ENCODE data around the gene RAP1GAP.

RAP1GAP gene

GRCh38 chr1:21565285-21565684 lies 103.9 kb downstream of the RAP1GAP start:
- Histone ChIP-seq H3K36me3 (ENCODE audit: insufficient read depth, low read length) (no peaks in the 10 kb centered on the region), H3K27me3 (ENCODE audit: insufficient read depth, low read length) (peaks cover 22% of the 10 kb centered on the region; the same call in 1 of the 2 replicates), H3K27ac (ENCODE audit: low read depth, low read length, poor library complexity, severe bottlenecking) (no peak overlapping the region), H3F3A (ENCODE audit: insufficient read depth, low read length) (no peaks in the 10 kb centered on the region), H3K4me2 (ENCODE audit: low read length) (no peak overlapping the region), H3K9me2 (ENCODE audit: low read depth, low read length) (no peaks in the 10 kb centered on the region), H3K4me3 (ENCODE audit: low read depth, low read length, poor library complexity, severe bottlenecking) (no peak overlapping the region), H3K9me3 (ENCODE audit: low read length) (no peaks in the 10 kb centered on the region), H4K20me1 (ENCODE audit: insufficient read depth, low read length) (no peaks in the 10 kb centered on the region), H3K9ac (ENCODE audit: low read length) (no peak overlapping the region), H3K4me1 (ENCODE audit: insufficient read depth, low read length, severe bottlenecking) (no peaks in the 10 kb centered on the region), H3K79me2 (ENCODE audit: insufficient read depth, low read length) (no peaks in the 10 kb centered on the region), H2AFZ (ENCODE audit: low read length) (no peak overlapping the region)
- TF ChIP-seq, protein P1, sequence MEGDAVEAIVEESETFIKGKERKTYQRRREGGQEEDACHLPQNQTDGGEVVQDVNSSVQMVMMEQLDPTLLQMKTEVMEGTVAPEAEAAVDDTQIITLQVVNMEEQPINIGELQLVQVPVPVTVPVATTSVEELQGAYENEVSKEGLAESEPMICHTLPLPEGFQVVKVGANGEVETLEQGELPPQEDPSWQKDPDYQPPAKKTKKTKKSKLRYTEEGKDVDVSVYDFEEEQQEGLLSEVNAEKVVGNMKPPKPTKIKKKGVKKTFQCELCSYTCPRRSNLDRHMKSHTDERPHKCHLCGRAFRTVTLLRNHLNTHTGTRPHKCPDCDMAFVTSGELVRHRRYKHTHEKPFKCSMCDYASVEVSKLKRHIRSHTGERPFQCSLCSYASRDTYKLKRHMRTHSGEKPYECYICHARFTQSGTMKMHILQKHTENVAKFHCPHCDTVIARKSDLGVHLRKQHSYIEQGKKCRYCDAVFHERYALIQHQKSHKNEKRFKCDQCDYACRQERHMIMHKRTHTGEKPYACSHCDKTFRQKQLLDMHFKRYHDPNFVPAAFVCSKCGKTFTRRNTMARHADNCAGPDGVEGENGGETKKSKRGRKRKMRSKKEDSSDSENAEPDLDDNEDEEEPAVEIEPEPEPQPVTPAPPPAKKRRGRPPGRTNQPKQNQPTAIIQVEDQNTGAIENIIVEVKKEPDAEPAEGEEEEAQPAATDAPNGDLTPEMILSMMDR (IDR thresholded peaks at IDR 0.05; ENCODE audit: low read length) = no peak
- TF ChIP-seq EZH2 (IDR thresholded peaks at IDR 0.05; ENCODE audit: borderline replicate concordance, low read length) = no peak

DNA sequence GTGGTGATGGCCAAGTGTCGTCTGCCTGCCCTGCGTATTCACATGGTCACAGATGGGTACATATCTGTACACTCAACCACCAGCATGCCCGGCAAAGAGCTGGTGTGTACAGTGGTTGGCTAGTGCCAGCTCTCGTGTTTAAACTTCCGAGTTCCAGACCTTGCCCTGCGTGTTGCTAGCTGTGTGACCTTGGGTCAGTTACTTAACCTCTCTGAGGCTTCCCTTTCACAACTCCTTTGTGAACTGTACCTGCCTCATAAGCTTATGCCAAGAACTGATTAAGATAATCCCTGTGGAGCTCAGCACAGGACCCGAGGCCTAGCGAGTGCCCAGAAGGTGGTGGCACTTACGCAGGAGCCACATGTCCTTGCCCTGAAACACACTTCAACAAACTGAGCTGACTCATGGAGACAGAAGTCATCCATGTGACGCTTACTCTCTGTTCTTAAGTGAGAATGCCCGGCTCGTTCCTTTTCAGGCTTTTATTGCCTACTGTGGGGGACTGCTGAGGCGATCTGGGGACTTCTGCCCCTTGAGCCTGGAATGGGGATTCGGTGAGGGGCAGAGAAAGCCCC lies 104.5 kb downstream of the RAP1GAP start:
- H3K4me1 ChIP-seq (ENCODE audit: insufficient read depth, low read length, severe bottlenecking) = no peaks in the 10 kb centered on the region
- no peaks in the 10 kb centered on the region for H4K20me1 ChIP-seq (ENCODE audit: insufficient read depth, low read length)
- H2AFZ ChIP-seq (ENCODE audit: low read length) = no peak overlapping the region
- no peak overlapping the region for H3K27ac ChIP-seq (ENCODE audit: low read depth, low read length, poor library complexity, severe bottlenecking)
- H3K9me2 ChIP-seq (ENCODE audit: low read depth, low read length) = no peaks in the 10 kb centered on the region
- H3K4me2 ChIP-seq (ENCODE audit: low read length) = no peak overlapping the region
- H3F3A ChIP-seq (ENCODE audit: insufficient read depth, low read length) = no peaks in the 10 kb centered on the region
- H3K4me3 ChIP-seq (ENCODE audit: low read depth, low read length, poor library complexity, severe bottlenecking) = no peak overlapping the region
- TF ChIP-seq EZH2 (IDR thresholded peaks at IDR 0.05; ENCODE audit: borderline replicate concordance, low read length) = no peak
- TF ChIP-seq, protein P1 (IDR thresholded peaks at IDR 0.05; ENCODE audit: low read length) = no peak
- no peaks in the 10 kb centered on the region for H3K36me3 ChIP-seq (ENCODE audit: insufficient read depth, low read length)
- H3K9me3 ChIP-seq (ENCODE audit: low read length) = no peaks in the 10 kb centered on the region
- H3K27me3 ChIP-seq (ENCODE audit: insufficient read depth, low read length) = peaks cover 22% of the 10 kb centered on the region; the same call in 1 of the 2 replicates
- H3K79me2 ChIP-seq (ENCODE audit: insufficient read depth, low read length) = no peaks in the 10 kb centered on the region
- no peak overlapping the region for H3K9ac ChIP-seq (ENCODE audit: low read length)

DNA sequence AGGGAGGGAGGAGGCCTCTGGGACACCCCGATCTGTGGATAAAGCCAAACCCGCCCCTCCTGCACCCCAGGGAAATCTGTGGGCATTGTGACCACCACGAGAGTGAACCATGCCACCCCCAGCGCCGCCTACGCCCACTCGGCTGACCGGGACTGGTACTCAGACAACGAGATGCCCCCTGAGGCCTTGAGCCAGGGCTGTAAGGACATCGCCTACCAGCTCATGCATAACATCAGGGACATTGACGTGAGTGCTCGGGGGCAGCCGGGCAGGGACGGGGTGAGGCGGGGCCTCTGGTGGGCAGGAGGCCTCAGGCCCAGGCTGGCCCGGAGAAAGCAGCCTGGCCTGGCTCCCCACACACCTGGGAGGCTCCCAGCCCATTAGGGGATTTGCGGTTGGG lies 105.2 kb downstream of the RAP1GAP start:
- Histone ChIP-seq H3K27ac (ENCODE audit: low read depth, low read length, poor library complexity, severe bottlenecking) (no peak overlapping the region), H3K36me3 (ENCODE audit: insufficient read depth, low read length) (no peaks in the 10 kb centered on the region)

More for the DNA sequence above, 105.2 kb downstream of the RAP1GAP start:
- no peak overlapping the region for H3K4me3 ChIP-seq (ENCODE audit: low read depth, low read length, poor library complexity, severe bottlenecking)
- H3K9me3 ChIP-seq (ENCODE audit: low read length) = no peaks in the 10 kb centered on the region
- no peaks in the 10 kb centered on the region for H3K9me2 ChIP-seq (ENCODE audit: low read depth, low read length)
- no peaks in the 10 kb centered on the region for H3K4me1 ChIP-seq (ENCODE audit: insufficient read depth, low read length, severe bottlenecking)
- H3F3A ChIP-seq (ENCODE audit: insufficient read depth, low read length) = no peaks in the 10 kb centered on the region
- H2AFZ ChIP-seq (ENCODE audit: low read length) = no peak overlapping the region
- H3K9ac ChIP-seq (ENCODE audit: low read length) = no peak overlapping the region
- no peak overlapping the region for H3K4me2 ChIP-seq (ENCODE audit: low read length)
- H3K27me3 ChIP-seq (ENCODE audit: insufficient read depth, low read length) = peaks cover 22% of the 10 kb centered on the region; the same call in 1 of the 2 replicates
- no peaks in the 10 kb centered on the region for H3K79me2 ChIP-seq (ENCODE audit: insufficient read depth, low read length)
- no peak for TF ChIP-seq EZH2 (IDR thresholded peaks at IDR 0.05; ENCODE audit: borderline replicate concordance, low read length)
- TF ChIP-seq, protein P1 (IDR thresholded peaks at IDR 0.05; ENCODE audit: low read length) = no peak
- H4K20me1 ChIP-seq (ENCODE audit: insufficient read depth, low read length) = no peaks in the 10 kb centered on the region
